Mesodermal cell (in vitro differentiated cells): Measurements from ENCODE around the gene SLC6A19.

ENCODE experiments used
- H3K27ac ChIP-seq: 2 replicates; pipeline ENCODE4 v1.7.0; 2013; ENCODE audit warnings: mild to moderate bottlenecking, low read depth, low read length, moderate library complexity; ENCODE audit not compliant: severe bottlenecking
- H3K36me3 ChIP-seq: 2 replicates; pipeline ENCODE4 v1.7.1; 2013; ENCODE audit warnings: mild to moderate bottlenecking, low read length, moderate library complexity; ENCODE audit not compliant: control insufficient read depth, insufficient read depth
- H3K4me1 ChIP-seq: one replicate; pipeline ENCODE4 v1.7.1; 2013; ENCODE audit warnings: mild to moderate bottlenecking, low read length; ENCODE audit not compliant: insufficient read depth, control insufficient read depth, poor library complexity, severe bottlenecking
- H3K4me3 ChIP-seq: 2 replicates; pipeline ENCODE4 v1.7.0; 2013; ENCODE audit warnings: low read length, control low read depth, mild to moderate bottlenecking; ENCODE audit not compliant: insufficient read depth, poor library complexity, severe bottlenecking; ENCODE audit errors: extremely low read depth
- H3K9me3 ChIP-seq: 2 replicates; pipeline ENCODE4 v1.7.1; 2013; ENCODE audit warnings: mild to moderate bottlenecking, low read length, moderate library complexity; ENCODE audit not compliant: control insufficient read depth
- WGBS, 2 experiments: methylation state at CpG; one replicate each; pipeline ENCODE4 v1.1.5; 2013; ENCODE audit warnings: missing lambda C conversion rate in 2 of 2; ENCODE audit not compliant: insufficient coverage in 2 of 2; 5-methylcytosine and 5-hydroxymethylcytosine counted together

SLC6A19 gene

DNA sequence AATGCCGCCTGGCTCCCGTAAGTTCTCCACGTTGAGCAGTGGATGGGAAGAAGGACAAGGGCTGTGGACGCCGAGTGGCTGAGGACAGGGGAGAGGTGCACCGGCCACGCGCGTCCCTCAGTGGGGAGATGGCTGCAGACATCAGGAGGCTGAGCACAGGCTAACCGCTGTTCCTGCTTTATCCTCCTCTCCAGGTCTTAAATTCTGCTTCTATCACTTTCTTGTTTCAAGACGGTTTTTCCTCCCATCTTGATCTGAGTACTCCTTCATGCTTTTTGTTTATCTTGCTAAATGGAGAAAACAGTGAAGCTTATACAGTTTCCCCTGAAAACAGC is 42.1 kb upstream of the SLC6A19 start:
- Histone ChIP-seq H3K4me3 (no peak overlapping the region), H3K9me3 (peaks cover 4% of the 10 kb centered on the region), H3K36me3 (no peaks in the 10 kb centered on the region), H3K27ac (no peak overlapping the region), H3K4me1 (no peaks in the 10 kb centered on the region)
- WGBS, 2 experiments, result 87 to 88% methylated on average over 9 to 11 of the region's 11 CpGs

DNA sequence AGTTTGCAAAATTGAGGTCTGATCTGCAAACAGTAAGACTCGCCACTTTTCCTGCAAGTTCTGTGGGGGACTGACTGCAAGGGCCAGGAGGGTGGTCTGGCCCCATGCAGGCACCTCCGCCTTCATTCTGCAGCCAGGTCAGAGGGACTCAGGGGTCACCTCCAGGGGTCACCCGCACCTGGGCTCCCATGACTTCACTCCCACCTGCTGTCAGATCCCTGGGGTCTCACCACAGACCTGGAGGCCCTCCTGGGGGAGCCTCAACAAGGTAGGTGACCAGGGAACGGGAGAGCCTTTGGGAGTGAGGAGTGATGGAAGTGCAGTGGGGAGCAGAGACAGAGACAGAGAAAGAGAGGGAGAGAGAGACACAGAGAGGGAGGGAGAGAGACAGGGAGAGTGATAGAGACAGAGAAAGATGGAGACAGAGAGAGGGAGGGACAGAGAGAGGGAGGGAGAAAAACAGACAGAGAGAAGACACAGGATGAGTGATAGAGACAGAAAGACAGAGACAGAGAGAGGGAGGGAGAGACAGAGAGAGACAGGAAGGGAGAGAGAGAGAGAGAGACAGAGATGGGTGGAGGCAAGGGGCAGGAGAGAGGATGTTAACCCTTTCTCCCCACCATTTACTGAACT is 41.5 kb upstream of the SLC6A19 start:
- no peaks in the 10 kb centered on the region for H3K4me1 ChIP-seq
- 56 to 86% methylated on average over 4 of the region's 4 CpGs for WGBS, 2 experiments

DNA sequence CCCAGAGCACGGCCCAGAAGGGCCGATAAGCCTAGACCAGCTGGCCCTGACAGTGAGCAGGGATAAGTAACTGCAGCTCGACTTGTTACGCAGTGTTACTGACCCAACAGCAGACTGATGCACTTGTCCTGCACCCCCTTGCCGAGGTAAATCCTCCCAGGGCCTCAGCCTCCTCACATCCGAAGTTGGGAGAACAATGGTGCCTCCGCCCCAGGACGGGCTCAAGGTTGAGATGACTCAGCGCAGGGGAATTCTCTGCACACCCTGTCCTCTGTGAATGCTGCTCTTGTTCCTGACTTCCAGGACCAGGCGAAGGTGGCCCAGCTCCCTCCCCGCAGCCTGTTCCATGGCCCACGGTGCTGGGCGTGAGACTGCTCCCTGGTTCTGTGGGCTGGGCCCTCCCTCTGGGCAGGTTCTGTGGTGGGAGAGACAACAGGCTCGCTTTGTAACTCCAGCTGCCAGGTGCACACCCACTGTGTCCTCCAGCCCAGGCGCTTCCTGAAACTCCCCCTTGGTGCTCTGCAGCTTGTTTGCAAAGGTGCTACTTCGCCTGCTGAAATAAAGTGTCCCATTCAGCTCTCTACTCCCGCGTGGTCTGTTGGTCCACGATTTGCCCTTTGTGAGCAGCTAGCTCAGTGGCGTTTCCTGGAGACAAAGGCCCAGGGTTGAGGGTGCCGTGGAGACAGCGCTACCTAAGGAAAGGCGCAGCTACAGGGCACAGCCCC is 40.1 kb upstream of the SLC6A19 start:
- no peak overlapping the region for H3K4me3 ChIP-seq
- WGBS, 2 experiments, result 84 to 85% methylated on average over 23 of the region's 23 CpGs

More for the DNA sequence above, 41.5 kb upstream of the SLC6A19 start:
- H3K27ac ChIP-seq, result no peak overlapping the region
- no peak overlapping the region for H3K4me3 ChIP-seq
- H3K9me3 ChIP-seq, result peaks cover 4% of the 10 kb centered on the region
- no peaks in the 10 kb centered on the region for H3K36me3 ChIP-seq

DNA sequence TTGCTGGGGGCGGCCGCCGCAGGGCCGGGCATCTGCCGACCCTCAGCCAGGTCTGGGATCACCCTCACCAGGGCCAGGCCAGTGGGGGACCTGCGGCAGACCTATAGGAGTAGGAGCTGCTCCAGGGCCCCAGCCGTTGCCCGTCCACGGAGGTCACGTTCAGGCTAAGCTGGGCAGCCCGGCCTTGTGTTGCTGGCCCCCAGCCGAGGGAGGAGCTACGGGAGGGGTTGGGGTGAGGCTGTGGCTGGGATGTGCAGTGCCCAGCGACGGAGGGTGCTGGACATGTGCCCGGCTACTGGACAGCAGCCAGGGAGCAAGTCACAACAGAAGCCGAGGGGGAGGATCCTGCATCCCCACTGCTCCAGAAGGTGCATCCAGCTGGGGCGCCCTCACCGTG is 39.6 kb upstream of the SLC6A19 start:
- H3K9me3 ChIP-seq, result peaks cover 4% of the 10 kb centered on the region
- H3K36me3 ChIP-seq, result no peaks in the 10 kb centered on the region
- no peak overlapping the region for H3K27ac ChIP-seq
- WGBS, 2 experiments, result 90% methylated on average over 17 of the region's 19 CpGs
- H3K4me3 ChIP-seq, result no peak overlapping the region
- H3K4me1 ChIP-seq, result no peaks in the 10 kb centered on the region

More for the DNA sequence above, 40.1 kb upstream of the SLC6A19 start:
- H3K27ac ChIP-seq, result no peak overlapping the region
- peaks cover 4% of the 10 kb centered on the region for H3K9me3 ChIP-seq
- H3K36me3 ChIP-seq, result no peaks in the 10 kb centered on the region
- H3K4me1 ChIP-seq, result no peaks in the 10 kb centered on the region

DNA sequence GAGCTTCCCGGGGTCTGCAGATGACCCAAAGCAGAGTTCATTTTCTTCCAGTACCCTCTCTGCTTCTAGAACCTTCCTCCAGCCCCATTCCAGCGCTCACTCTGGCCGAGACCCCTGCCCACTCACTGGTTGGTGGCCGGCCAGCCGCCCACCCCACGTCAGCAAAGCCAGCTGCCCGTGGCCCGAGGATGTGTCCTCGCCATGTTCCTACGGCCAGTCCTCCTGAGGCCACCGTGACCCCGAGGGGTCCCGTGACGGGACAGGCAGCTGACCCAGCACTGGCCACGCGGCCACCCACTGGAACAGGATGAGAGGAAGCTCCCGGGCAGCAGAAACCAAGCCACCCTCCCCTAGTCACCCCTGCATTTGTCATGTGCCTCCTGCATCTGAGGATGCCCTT is 39.1 kb upstream of the SLC6A19 start:
- WGBS, 2 experiments, result 93 to 95% methylated on average over 14 to 16 of the region's 17 CpGs
- Histone ChIP-seq H3K36me3 (no peaks in the 10 kb centered on the region), H3K4me1 (no peaks in the 10 kb centered on the region), H3K4me3 (no peak overlapping the region), H3K9me3 (peaks cover 4% of the 10 kb centered on the region), H3K27ac (no peak overlapping the region)

DNA sequence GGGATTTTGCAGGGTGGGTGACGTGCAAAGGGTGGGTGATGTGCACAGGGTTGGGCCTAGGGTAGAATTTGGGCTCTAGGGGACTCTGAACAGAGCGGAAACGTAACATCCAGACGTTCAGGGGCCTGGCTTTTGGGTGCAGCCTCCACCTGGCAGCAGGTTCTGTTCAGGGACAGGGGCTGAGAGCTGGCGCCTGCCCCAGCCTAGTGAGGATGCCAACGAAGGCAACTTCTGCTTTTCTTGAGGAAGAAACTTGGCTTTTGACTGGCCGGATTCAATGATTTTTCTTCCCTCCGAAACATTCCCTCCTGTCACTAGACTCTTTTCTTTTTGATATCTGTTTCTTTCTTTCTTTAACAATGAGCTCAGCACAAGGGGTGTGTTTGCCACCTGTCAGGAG is 38.6 kb upstream of the SLC6A19 start:
- H3K27ac ChIP-seq, result no peak overlapping the region
- H3K4me1 ChIP-seq, result no peaks in the 10 kb centered on the region
- H3K9me3 ChIP-seq, result peaks cover 4% of the 10 kb centered on the region
- no peaks in the 10 kb centered on the region for H3K36me3 ChIP-seq
- no peak overlapping the region for H3K4me3 ChIP-seq
- 84 to 88% methylated on average over 7 to 8 of the region's 8 CpGs for WGBS, 2 experiments

DNA sequence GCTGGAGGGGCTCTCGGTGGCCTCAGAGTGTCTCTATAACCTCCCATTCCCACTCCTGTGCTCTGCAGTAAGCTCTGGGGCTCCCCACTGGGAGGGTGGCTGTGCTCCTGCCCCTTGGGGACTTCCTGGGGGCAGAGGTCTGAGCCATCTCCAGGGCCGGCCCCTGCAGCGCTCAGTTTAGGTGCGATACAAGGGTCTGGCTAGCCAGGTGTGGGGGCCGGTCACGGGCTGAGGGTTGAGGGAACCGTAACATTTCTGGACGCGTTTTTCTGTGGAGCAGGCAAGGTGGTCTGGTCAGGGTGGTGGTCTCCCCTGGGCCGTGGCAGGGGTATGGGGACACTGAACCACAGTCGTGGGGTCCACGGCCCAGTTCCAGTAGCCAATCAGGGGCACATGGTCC is 38.0 kb upstream of the SLC6A19 start:
- Histone ChIP-seq H3K27ac (no peak overlapping the region), H3K9me3 (peaks cover 4% of the 10 kb centered on the region), H3K4me3 (no peak overlapping the region), H3K4me1 (peaks cover 3% of the 10 kb centered on the region), H3K36me3 (no peaks in the 10 kb centered on the region)
- 93 to 99% methylated on average over 10 to 12 of the region's 12 CpGs for WGBS, 2 experiments

DNA sequence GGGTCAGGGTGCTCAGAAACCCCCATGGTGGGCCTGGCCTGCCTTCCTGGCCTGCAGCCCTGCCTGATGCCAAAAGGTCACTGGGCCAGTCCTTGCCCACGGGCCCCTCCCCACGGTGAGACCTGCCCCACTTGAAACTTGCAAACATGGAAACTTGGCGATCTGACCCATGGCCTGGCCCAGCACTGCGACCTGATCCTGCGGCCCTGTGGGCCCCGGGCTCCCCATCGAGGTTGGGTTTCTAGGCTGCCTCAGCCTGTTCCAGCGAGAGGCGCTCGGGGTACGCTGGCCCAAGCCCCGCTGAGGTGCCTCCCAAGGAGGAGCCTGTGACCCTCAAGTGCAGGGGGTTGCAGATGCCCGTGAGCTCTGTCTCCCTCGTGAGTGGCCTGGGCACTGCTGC is 37.5 kb upstream of the SLC6A19 start:
- WGBS, 2 experiments, result 91 to 95% methylated on average over 13 to 14 of the region's 14 CpGs
- H3K9me3 ChIP-seq, result peaks cover 4% of the 10 kb centered on the region

DNA sequence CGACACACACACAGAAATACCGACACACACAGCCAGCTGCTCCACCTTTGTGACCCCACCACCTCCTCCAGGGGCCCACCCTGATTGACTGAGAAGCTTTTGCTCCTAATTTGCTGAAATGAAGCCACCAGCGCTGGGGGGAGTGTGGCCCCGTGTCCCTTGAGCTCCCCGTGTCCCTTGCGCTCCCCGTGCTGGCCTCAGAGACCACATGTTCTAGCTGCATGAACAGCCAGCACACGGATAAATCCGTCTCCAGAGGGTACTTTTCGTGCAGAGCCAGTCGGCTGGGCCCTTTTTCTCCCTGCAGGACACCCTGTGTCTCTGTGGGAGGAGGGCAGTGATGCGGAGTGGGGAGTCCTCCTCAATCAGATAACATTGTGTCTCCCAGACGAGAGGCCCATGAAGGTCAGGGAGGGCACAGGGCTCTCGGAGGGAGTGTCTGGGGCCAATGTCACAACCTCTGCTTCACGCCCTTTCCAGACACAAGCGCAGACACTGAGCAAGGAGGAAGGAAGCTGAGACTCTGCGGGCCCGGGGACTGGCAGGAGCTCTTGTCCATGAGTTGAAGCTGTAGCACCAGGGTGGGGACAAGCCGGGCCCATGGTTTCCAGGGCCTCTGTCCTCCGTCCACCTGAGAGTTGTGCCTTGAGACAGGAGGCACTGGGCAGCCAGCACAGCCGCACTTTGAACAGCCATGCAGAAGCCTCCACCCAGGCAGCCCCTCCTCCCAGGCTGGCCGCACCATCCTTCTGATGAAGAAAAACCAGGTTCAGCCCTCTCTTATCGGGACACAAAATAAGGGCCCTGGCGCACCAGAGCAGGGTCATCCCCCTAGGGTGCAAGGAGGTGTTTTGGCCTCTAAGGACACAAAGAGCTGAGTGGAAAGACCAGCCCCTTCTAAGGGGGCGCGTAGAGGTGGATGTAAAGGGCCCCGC is 36.4 kb upstream of the SLC6A19 start:
- Histone ChIP-seq H3K36me3 (no peaks in the 10 kb centered on the region), H3K4me3 (no peak overlapping the region), H3K27ac (no peak overlapping the region), H3K9me3 (peaks cover 4% of the 10 kb centered on the region), H3K4me1 (peaks cover 3% of the 10 kb centered on the region)
- 83 to 90% methylated on average over 23 to 24 of the region's 27 CpGs for WGBS, 2 experiments

More for the DNA sequence above, 37.5 kb upstream of the SLC6A19 start:
- Histone ChIP-seq H3K27ac (no peak overlapping the region), H3K4me1 (peaks cover 3% of the 10 kb centered on the region), H3K4me3 (no peak overlapping the region), H3K36me3 (no peaks in the 10 kb centered on the region)

DNA sequence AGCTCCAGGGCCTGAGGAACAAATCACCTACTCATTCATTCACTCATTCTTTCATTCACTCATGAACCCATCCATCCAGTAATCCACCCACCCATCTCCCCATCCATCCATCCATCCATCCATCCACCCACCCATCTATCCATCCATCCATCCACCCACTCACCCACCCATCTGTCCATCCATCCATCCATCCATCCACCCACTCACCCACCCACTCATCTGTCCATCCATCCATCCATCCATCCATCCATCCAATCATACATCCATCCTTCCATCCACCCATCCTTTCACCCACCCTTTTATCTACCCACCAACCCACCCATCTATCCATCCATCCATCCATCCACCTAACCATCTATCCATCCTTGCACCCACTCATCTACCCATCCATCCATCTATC is 35.5 kb upstream of the SLC6A19 start:
- H3K4me1 ChIP-seq, result peaks cover 3% of the 10 kb centered on the region
- no peaks in the 10 kb centered on the region for H3K36me3 ChIP-seq
- peaks cover 4% of the 10 kb centered on the region for H3K9me3 ChIP-seq
- no peak overlapping the region for H3K27ac ChIP-seq
- no peak overlapping the region for H3K4me3 ChIP-seq
